HepG2 (cell line): ENCODE data around the gene EMILIN1. TPM values are rescaled to one million over a fixed set of nuclear protein-coding genes. Genes with fewer than 3 reads are reported as not detected.

Experiments used
- ATF1 ChIP-seq: IDR thresholded peaks from 2 replicates; pipeline ENCODE4 v1.6.1; 2016; ENCODE audit warnings: mild to moderate bottlenecking, control low read depth
- CC2D1A ChIP-seq: sonication (generic); formaldehyde crosslinking; IDR thresholded peaks from 2 replicates; pipeline ENCODE4 v1.8.1; 2023; ENCODE audit warnings: mild to moderate bottlenecking, missing genetic modification reagents
- DPF2 ChIP-seq: sonication (generic); formaldehyde crosslinking; IDR thresholded peaks from 2 replicates; pipeline ENCODE4 v1.4.0; 2020; ENCODE audit warnings: mild to moderate bottlenecking, low read depth, missing genetic modification reagents, borderline replicate concordance
- FOXJ3 ChIP-seq: sonication (generic); formaldehyde crosslinking; IDR thresholded peaks from 2 replicates; pipeline ENCODE4 v1.4.0; 2020; ENCODE audit warnings: missing genetic modification reagents, mild to moderate bottlenecking, borderline replicate concordance
- FOXP1 ChIP-seq, 2 experiments: fragments of 450-650 bp in 1 of 2; IDR thresholded peaks; 2 replicates each; pipeline ENCODE4 v1.6.1; 2017 to 2018; ENCODE audit warnings: antibody characterized with exemption in 1 of 2
- IKZF1 ChIP-seq: fragments of 450-650 bp; IDR thresholded peaks from 2 replicates; pipeline ENCODE4 v1.7.1; 2016
- KDM2A ChIP-seq: sonication (generic); formaldehyde crosslinking; IDR thresholded peaks from 2 replicates; pipeline ENCODE4 v1.4.0; 2020; ENCODE audit warnings: low read depth, missing genetic modification reagents, borderline replicate concordance
- KLF15 ChIP-seq: sonication (generic); formaldehyde crosslinking; IDR thresholded peaks from 2 replicates; pipeline ENCODE4 v1.8.1; 2023; ENCODE audit warnings: borderline replicate concordance, mild to moderate bottlenecking, inconsistent platforms, missing genetic modification reagents, mixed read lengths
- MTA3 ChIP-seq: sonication (generic); formaldehyde crosslinking; IDR thresholded peaks from 2 replicates; pipeline ENCODE4 v1.4.0; 2020; ENCODE audit warnings: missing genetic modification reagents
- NCOA1 ChIP-seq: sonication (generic); formaldehyde crosslinking; IDR thresholded peaks from 2 replicates; pipeline ENCODE4 v1.9.0; 2021; ENCODE audit warnings: missing genetic modification reagents
- NR3C1 ChIP-seq: sonication (generic); formaldehyde crosslinking; IDR thresholded peaks from 2 replicates; pipeline ENCODE4 v1.4.0; 2020; ENCODE audit warnings: missing genetic modification reagents
- RBM39 ChIP-seq: fragments of 200-400 bp; formaldehyde crosslinking; IDR thresholded peaks from one replicate; pipeline ENCODE4 v1.6.1; 2018; ENCODE audit warnings: antibody characterized with exemption, mild to moderate bottlenecking, low read depth, low read length; ENCODE audit not compliant: poor library complexity, severe bottlenecking
- RFXANK ChIP-seq: IDR thresholded peaks from 2 replicates; pipeline ENCODE4 v1.6.1; 2016
- SMARCC2 ChIP-seq: fragments of 450-650 bp; IDR thresholded peaks from 2 replicates; pipeline ENCODE4 v1.6.1; 2017; ENCODE audit warnings: antibody characterized with exemption, mild to moderate bottlenecking
- XBP1 ChIP-seq: sonication (generic); formaldehyde crosslinking; IDR thresholded peaks from 2 replicates; pipeline ENCODE4 v1.5.0; 2020; ENCODE audit warnings: missing genetic modification reagents
- XRCC5 ChIP-seq: fragments of 200-400 bp; formaldehyde crosslinking; optimal IDR thresholded peaks from 2 replicates; pipeline ENCODE3; 2017; ENCODE audit warnings: mild to moderate bottlenecking, low read length
- ZBTB44 ChIP-seq: sonication (generic); formaldehyde crosslinking; IDR thresholded peaks from 2 replicates; pipeline ENCODE4 v1.4.0; 2020; ENCODE audit warnings: missing genetic modification reagents
- ZC3H4 ChIP-seq: sonication (generic); formaldehyde crosslinking; IDR thresholded peaks from 2 replicates; pipeline ENCODE4 v1.4.0; 2020; ENCODE audit warnings: missing genetic modification reagents, borderline replicate concordance
- ZEB1 ChIP-seq: IDR thresholded peaks from 2 replicates; pipeline ENCODE4 v1.6.1; 2012; ENCODE audit warnings: mild to moderate bottlenecking, low read depth, inconsistent platforms; ENCODE audit not compliant: insufficient replicate concordance
- ZFX ChIP-seq: sonication (generic); formaldehyde crosslinking; IDR thresholded peaks from 2 replicates; pipeline ENCODE4 v1.4.0; 2020; ENCODE audit warnings: mild to moderate bottlenecking, low read depth, missing genetic modification reagents, moderate library complexity
- ZNF225 ChIP-seq: sonication (generic); formaldehyde crosslinking; IDR thresholded peaks from 2 replicates; pipeline ENCODE4 v1.4.0; 2020; ENCODE audit warnings: mild to moderate bottlenecking, missing genetic modification reagents
- ZNF230 ChIP-seq: sonication (generic); formaldehyde crosslinking; IDR thresholded peaks from 2 replicates; pipeline ENCODE4 v1.4.0; 2020; ENCODE audit warnings: mild to moderate bottlenecking, missing genetic modification reagents
- ZNF33B ChIP-seq: sonication (generic); formaldehyde crosslinking; IDR thresholded peaks from 2 replicates; pipeline ENCODE4 v1.5.1; 2020; ENCODE audit warnings: mild to moderate bottlenecking, missing genetic modification reagents
- ZNF569 ChIP-seq: sonication (generic); formaldehyde crosslinking; IDR thresholded peaks from 2 replicates; pipeline ENCODE4 v1.5.0; 2020; ENCODE audit warnings: mild to moderate bottlenecking, missing genetic modification reagents, moderate library complexity, borderline replicate concordance
- ZSCAN20 ChIP-seq: sonication (generic); formaldehyde crosslinking; IDR thresholded peaks from 2 replicates; pipeline ENCODE4 v1.4.0; 2020; ENCODE audit warnings: missing genetic modification reagents, mild to moderate bottlenecking, borderline replicate concordance
- ZXDC ChIP-seq: sonication (generic); formaldehyde crosslinking; IDR thresholded peaks from 2 replicates; pipeline ENCODE4 v1.5.0; 2020; ENCODE audit warnings: mild to moderate bottlenecking, missing genetic modification reagents
- polyA plus RNA-seq, 8 experiments: library from polyadenylated mRNA; depleted of rRNA in 3 of 8; stranded (reverse) in 7 of 8; unstranded in 1 of 8; fragments of >200 nt; fragmentation: Illumina TruSeq in 4 of 8; extraction: Trizol in 4 of 8; gene quantifications; 2 replicates each; pipeline versions ENCODE4 v1.2.1 to v1.2.3, GENCODE V29; 2011 to 2016; ENCODE audit warnings: low read depth in 4 of 8, missing spikeins in 1 of 8, mixed read lengths in 1 of 8; ENCODE audit not compliant: insufficient read depth in 1 of 8
- total RNA-seq, 5 experiments: library from RNA; depleted of rRNA; stranded (reverse); fragments of >200 nt; fragmentation: Illumina TruSeq; extraction: Trizol; gene quantifications; 2 replicates each; pipeline ENCODE4 v1.2.3, GENCODE V29; 2016; ENCODE audit warnings: low read depth in 1 of 5
- TF ChIP-seq, protein P1 (sequence below): IDR thresholded peaks from 2 replicates; pipeline ENCODE4 v1.6.1; 2018; ENCODE audit warnings: missing genetic modification reagents, mild to moderate bottlenecking, missing compliant biosample characterization

The EMILIN1 gene
- total and polyA plus RNA-seq, 2 of the 13 experiments (the other 11 are each of a cell fraction or from before 2014, with no cell fraction given): 8.1 to 9.7 TPM

DNA sequence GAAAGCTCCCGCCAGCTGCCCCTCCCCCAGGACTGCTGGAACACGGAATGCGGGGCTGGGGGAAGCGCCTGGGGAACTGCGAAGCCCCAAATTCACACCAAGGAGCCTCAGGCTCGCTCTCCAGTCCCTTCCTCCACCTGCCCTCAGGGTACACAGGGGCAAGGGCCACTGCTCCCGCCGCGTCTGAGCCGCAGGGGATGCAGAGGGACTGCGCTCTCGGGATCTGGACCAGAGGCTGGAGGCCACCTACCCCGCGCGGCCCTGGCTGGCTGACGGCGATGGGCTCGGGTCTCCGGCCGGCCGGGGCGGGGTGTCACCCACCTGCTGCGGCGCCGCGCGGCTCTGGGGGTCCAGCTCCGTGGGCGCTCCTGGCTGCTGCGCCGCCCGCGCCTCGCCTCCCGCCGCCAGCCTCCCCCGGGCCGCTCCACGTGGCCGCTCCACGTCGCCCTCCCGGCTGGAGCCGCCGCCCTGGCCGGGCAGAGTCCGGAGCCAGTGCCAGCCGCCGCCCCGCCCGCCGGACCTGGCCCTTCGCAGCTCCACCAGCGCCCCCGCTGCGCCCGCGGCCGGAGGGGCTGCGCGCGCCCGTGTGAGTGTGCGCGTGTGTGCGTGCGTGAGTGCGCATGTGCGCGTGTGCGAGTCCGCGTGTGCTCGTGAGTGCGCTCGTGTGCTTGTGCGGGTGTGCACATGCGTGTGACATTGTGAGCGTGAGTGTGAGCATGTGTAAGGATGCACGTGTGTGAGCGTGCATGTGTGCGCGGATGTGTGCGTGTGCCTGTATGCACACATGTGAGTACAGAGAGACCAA, 40.3 kb downstream of the EMILIN1 start, which contains the start of gene CGREF1 (continued):
- TF ChIP-seq ZBTB44: no peak
- TF ChIP-seq FOXJ3 (CRISPR knock-in tag): no peak
- TF ChIP-seq SMARCC2: no peak
- no peak for TF ChIP-seq FOXP1 (IDR thresholded peaks at IDR 0.05)
- no peak for TF ChIP-seq FOXP1 (CRISPR knock-in tag; IDR thresholded peaks at IDR 0.05)
- no peak for TF ChIP-seq CC2D1A (CRISPR knock-in tag)
- TF ChIP-seq ZNF569 (CRISPR knock-in tag): no peak
- TF ChIP-seq, protein P1, sequence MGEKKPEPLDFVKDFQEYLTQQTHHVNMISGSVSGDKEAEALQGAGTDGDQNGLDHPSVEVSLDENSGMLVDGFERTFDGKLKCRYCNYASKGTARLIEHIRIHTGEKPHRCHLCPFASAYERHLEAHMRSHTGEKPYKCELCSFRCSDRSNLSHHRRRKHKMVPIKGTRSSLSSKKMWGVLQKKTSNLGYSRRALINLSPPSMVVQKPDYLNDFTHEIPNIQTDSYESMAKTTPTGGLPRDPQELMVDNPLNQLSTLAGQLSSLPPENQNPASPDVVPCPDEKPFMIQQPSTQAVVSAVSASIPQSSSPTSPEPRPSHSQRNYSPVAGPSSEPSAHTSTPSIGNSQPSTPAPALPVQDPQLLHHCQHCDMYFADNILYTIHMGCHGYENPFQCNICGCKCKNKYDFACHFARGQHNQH (CRISPR knock-in tag): no peak
- TF ChIP-seq MTA3 (CRISPR knock-in tag): no peak
- TF ChIP-seq ZNF230 (CRISPR knock-in tag): no peak
- no peak for TF ChIP-seq IKZF1
- TF ChIP-seq ZEB1: no peak
- TF ChIP-seq ZSCAN20 (CRISPR knock-in tag): no peak
- no peak for TF ChIP-seq DPF2
- TF ChIP-seq NCOA1: no peak
- no peak for TF ChIP-seq ZNF225 (CRISPR knock-in tag)
- TF ChIP-seq KLF15 (CRISPR knock-in tag): no peak
- no peak for TF ChIP-seq XBP1 (CRISPR knock-in tag)
- peak; percentile 71; the same call in 1 of the 2 replicates for TF ChIP-seq ZNF33B (CRISPR knock-in tag)
- TF ChIP-seq XRCC5: peak; percentile 9
- TF ChIP-seq ATF1 (CRISPR knock-in tag): no peak
- no peak; the same call in 1 of the 2 replicates for TF ChIP-seq ZFX (CRISPR knock-in tag)
- no peak for TF ChIP-seq RFXANK (CRISPR knock-in tag)
- TF ChIP-seq ZC3H4: no peak
- peak; percentile 37 for TF ChIP-seq RBM39
- TF ChIP-seq ZXDC (CRISPR knock-in tag): no peak
- no peak for TF ChIP-seq NR3C1 (CRISPR knock-in tag)
- 0 out of 2 replicates have a peak, but pooled peaks have one; percentile 41 for TF ChIP-seq KDM2A (CRISPR knock-in tag)
